RWPE2 (cell line): ENCODE measurements around the gene FAM118A.
"Not testable (repeated sequence)": the region's sequence is repeated elsewhere in the genome, so short reads cannot be mapped to it uniquely, and the experiment has no call there.

Experiments used
- ATAC-seq: fragments of 200-7000 bp; cut with Tn5 transposase; 3 replicates; pipeline ENCODE4 v1.9.1; 2021; ENCODE audit warnings: low read depth
- DNase-seq: peaks from one replicate; pipeline ENCODE4 v3.0.0-alpha.2; 2020; ENCODE audit warnings: low spot score
- H3K27ac ChIP-seq: fragments of 450-650 bp; 2 replicates; pipeline ENCODE4 v1.5.1; 2017; ENCODE audit warnings: mild to moderate bottlenecking; ENCODE audit not compliant: poor library complexity, severe bottlenecking
- H3K27me3 ChIP-seq: fragments of 250-450 bp; sonication (Bioruptor Pico); 2 replicates; pipeline ENCODE4 v1.5.1; 2021; ENCODE audit warnings: mild to moderate bottlenecking, moderate library complexity; ENCODE audit not compliant: insufficient read depth, poor library complexity, severe bottlenecking
- H3K36me3 ChIP-seq: fragments of 250-450 bp; sonication (Bioruptor Pico); 2 replicates; pipeline ENCODE4 v1.5.1; 2020; ENCODE audit warnings: low read depth, mild to moderate bottlenecking, moderate library complexity
- H3K4me1 ChIP-seq: fragments of 250-450 bp; sonication (Bioruptor Pico); 2 replicates; pipeline ENCODE4 v1.5.1; 2021; ENCODE audit warnings: mild to moderate bottlenecking, moderate library complexity; ENCODE audit not compliant: insufficient read depth, poor library complexity, severe bottlenecking
- H3K4me3 ChIP-seq: fragments of 250-450 bp; sonication (Bioruptor Pico); 2 replicates; pipeline ENCODE4 v1.5.1; 2021; ENCODE audit warnings: mild to moderate bottlenecking, moderate library complexity; ENCODE audit not compliant: severe bottlenecking
- H3K9me3 ChIP-seq: fragments of 250-450 bp; sonication (Bioruptor Pico); 2 replicates; pipeline ENCODE4 v1.5.1; 2021; ENCODE audit warnings: mild to moderate bottlenecking, moderate library complexity; ENCODE audit not compliant: severe bottlenecking
- TF ChIP-seq, protein P1 (sequence below): fragments of 450-650 bp; IDR thresholded peaks from one replicate; pipeline ENCODE4 v1.5.1; 2017; ENCODE audit warnings: mild to moderate bottlenecking, moderate library complexity; ENCODE audit not compliant: poor library complexity, severe bottlenecking

FAM118A gene

DNA sequence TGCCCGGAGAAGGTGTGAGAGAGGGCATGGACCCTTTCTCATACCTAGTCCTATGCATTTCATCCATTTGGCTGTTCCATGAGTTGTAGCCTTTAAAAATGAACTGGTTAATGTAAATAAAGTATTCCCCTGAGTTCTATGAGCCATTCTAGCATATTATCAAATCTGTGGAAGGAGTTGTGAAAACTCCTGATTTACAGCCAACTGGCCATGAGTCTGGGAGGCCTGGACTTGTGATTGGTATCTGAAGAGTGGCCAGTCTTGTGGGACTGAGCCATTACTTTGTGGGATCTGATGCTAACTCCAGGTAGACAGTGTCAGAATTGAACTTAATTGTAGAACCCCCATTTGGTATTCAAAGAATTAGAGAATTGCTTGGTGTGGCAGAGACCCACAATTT lies 48.4 kb downstream of the FAM118A start:
- TF ChIP-seq, protein P1, sequence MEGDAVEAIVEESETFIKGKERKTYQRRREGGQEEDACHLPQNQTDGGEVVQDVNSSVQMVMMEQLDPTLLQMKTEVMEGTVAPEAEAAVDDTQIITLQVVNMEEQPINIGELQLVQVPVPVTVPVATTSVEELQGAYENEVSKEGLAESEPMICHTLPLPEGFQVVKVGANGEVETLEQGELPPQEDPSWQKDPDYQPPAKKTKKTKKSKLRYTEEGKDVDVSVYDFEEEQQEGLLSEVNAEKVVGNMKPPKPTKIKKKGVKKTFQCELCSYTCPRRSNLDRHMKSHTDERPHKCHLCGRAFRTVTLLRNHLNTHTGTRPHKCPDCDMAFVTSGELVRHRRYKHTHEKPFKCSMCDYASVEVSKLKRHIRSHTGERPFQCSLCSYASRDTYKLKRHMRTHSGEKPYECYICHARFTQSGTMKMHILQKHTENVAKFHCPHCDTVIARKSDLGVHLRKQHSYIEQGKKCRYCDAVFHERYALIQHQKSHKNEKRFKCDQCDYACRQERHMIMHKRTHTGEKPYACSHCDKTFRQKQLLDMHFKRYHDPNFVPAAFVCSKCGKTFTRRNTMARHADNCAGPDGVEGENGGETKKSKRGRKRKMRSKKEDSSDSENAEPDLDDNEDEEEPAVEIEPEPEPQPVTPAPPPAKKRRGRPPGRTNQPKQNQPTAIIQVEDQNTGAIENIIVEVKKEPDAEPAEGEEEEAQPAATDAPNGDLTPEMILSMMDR, result no peak
- no peak for DNase-seq
- ATAC-seq, result no peak

DNA sequence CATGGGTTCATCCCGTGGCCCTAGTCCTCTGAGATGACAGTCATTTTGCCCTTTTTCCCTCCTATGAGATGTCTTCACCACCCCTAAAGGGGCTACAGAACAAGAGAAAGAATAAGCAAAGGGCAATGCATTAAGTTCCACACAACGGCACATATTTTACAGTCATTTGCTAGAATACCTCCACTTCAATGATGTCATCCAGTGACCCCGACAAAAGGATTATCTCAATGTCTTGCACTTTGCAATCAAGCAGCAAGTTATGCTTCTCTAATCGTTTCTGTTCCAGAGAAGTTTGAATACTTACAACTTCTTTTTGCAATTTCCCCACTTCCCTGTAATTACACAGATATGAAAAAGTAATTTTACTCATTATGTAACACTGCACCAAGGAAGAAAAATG lies 49.9 kb downstream of the FAM118A start:
- H3K36me3 ChIP-seq, result no peaks in the 10 kb centered on the region
- TF ChIP-seq, protein P1, result no peak
- DNase-seq (no peak), ATAC-seq (no peak)
- H3K27me3 ChIP-seq, result no peaks in the 10 kb centered on the region
- no peaks in the 10 kb centered on the region for H3K9me3 ChIP-seq
- no peak overlapping the region for H3K27ac ChIP-seq
- no peaks in the 10 kb centered on the region for H3K4me1 ChIP-seq
- no peak overlapping the region for H3K4me3 ChIP-seq

More for the DNA sequence above, 48.4 kb downstream of the FAM118A start:
- Histone ChIP-seq H3K27me3 (no peaks in the 10 kb centered on the region), H3K36me3 (no peaks in the 10 kb centered on the region), H3K4me3 (no peak overlapping the region), H3K9me3 (no peaks in the 10 kb centered on the region), H3K27ac (no peak overlapping the region), H3K4me1 (no peaks in the 10 kb centered on the region)

DNA sequence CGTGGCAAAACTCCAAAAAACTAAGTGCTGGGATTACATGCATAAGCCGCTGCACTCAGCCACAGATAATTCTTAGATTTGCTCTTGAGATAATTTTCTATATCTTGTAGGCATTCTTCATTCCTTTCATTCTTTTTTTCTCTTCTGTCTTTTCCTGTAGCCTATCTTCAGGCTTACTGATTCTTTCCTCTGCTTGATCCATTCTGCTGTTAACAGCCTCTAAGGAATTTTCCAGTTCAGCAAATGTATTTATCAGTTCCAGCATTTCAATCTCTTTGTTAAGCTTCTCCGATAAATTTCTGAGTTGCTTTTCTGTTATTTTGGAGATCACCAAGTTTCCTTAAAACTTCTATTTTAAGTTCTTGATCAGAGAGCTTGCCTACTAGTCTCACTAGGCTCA lies 57.0 kb downstream of the FAM118A start:
- TF ChIP-seq, protein P1, result no peak
- Histone ChIP-seq H3K4me3 (no peak overlapping the region), H3K4me1 (no peaks in the 10 kb centered on the region), H3K27me3 (no peaks in the 10 kb centered on the region), H3K36me3 (no peaks in the 10 kb centered on the region), H3K27ac (no peak overlapping the region), H3K9me3 (peaks cover 5% of the 10 kb centered on the region)
- DNase-seq, result no peak
- no peak for ATAC-seq

DNA sequence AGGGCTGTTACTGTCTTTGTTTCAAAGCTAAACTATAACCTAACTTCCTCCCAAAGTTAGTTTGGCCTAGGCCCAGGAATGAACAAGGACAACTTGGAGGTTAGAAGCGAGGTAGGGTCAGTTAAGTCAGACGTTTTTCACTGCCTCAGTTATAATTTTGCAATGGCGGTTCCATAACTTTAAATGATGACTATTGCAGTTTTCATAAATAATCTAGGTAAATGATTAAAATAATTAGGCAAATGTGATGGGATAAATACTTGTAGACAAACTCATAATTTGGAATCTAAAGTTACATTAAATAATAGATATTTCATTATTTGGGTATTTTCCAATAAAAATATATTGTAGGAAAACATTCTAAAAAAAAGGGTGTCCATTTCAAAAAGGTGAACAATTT lies 63.9 kb downstream of the FAM118A start:
- not testable (repeated sequence) for H3K4me3 ChIP-seq, H3K27ac ChIP-seq, DNase-seq, ATAC-seq, H3K27me3 ChIP-seq, H3K36me3 ChIP-seq, H3K4me1 ChIP-seq, H3K9me3 ChIP-seq

DNA sequence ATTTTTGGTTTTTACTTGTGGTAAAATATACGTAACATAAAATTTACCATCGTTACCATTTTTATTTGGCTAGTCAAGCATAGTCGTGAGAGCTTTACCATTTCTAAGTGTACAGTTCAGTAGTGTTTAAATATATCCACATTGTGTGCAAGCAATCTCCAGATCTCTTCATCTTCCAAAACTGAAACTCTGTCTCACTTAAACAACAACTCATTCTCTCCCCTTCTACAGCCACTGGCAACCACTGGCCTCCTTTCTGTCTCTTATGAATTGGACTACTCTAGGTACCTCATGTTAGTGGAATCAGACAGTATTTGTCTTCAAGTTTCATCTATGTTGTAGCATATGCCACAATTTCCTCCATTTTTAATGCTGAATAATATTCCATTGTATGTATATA lies 66.3 kb downstream of the FAM118A start:
- TF ChIP-seq, protein P1, result no peak
- Histone ChIP-seq H3K4me3 (no peak overlapping the region), H3K4me1 (no peaks in the 10 kb centered on the region), H3K27me3 (no peaks in the 10 kb centered on the region), H3K9me3 (no peaks in the 10 kb centered on the region), H3K36me3 (no peaks in the 10 kb centered on the region), H3K27ac (no peak overlapping the region)
- ATAC-seq (no peak), DNase-seq (no peak)
